ENCODE measurements around the gene CPM.
"Not testable (repeated sequence)": the region's sequence is repeated elsewhere in the genome, so short reads cannot be mapped to it uniquely, and the experiment has no call there.

Gene CPM

GRCh38 chr12:68803948-68804656 is 128.9 kb downstream of the CPM start:
- no peak for DNase-seq

GRCh38 chr12:68802911-68803651 is 129.9 kb downstream of the CPM start:
- DNase-seq: not testable (repeated sequence)

GRCh38 chr12:68802372-68802745 is 130.6 kb downstream of the CPM start:
- DNase-seq: not testable (repeated sequence)
